H1 (cell line): Measurements from ENCODE around the gene NUDT1. TPM values are rescaled to one million over a fixed set of nuclear protein-coding genes. Genes with fewer than 3 reads are reported as not detected.

Experiments
- CTCF ChIA-PET: fragments of 300-600 bp; sonication (Branson Sonifier 250); formaldehyde crosslinking; loops from one replicate; lab custom pipeline; 2021; ENCODE audit not compliant: partially characterized antibody; lab: Charles Lee
- POLR2A ChIA-PET: fragments of 300-600 bp; sonication (Branson Sonifier 250); formaldehyde crosslinking; loops from one replicate; lab custom pipeline; 2021; ENCODE audit warnings: inconsistent platforms; ENCODE audit not compliant: partially characterized antibody; lab: Charles Lee
- DNase-seq, 2 experiments: peaks; one replicate each; pipeline versions ENCODE4 v3.0.0 to v3.0.0-alpha.2; 2010 to 2022; ENCODE audit warnings: low spot score in 2 of 2, low read depth in 1 of 2, mixed read lengths in 1 of 2
- FAIRE-seq: peaks from 2 replicates; lab custom pipeline; 2011; peaks lifted over from hg19 to GRCh38; lab: Jason Lieb, UNC
- H2AFZ ChIP-seq: 2 replicates; pipeline ENCODE4 v1.8.1; 2012; ENCODE audit warnings: low read length, inconsistent platforms
- H2AK5ac ChIP-seq: 2 replicates; pipeline ENCODE4 v1.6.1; 2013; ENCODE audit warnings: low read depth, low read length
- H2BK120ac ChIP-seq: replicated peaks from 2 replicates; pipeline ENCODE3; 2013; ENCODE audit warnings: low read depth, low read length, inconsistent platforms
- H2BK12ac ChIP-seq: 2 replicates; pipeline ENCODE4 v1.6.1; 2013; ENCODE audit warnings: low read depth, low read length
- H2BK15ac ChIP-seq: 2 replicates; pipeline ENCODE4 v1.6.1; 2013; ENCODE audit warnings: low read length
- H2BK20ac ChIP-seq: 2 replicates; pipeline ENCODE4 v1.6.1; 2013; ENCODE audit warnings: low read length
- H2BK5ac ChIP-seq: 2 replicates; pipeline ENCODE4 v1.6.1; 2013; ENCODE audit warnings: low read depth, low read length
- H3K14ac ChIP-seq: 2 replicates; pipeline ENCODE4 v1.6.1; 2013; ENCODE audit warnings: inconsistent platforms; ENCODE audit not compliant: insufficient read length
- H3K18ac ChIP-seq: 2 replicates; pipeline ENCODE4 v1.6.1; 2013; ENCODE audit warnings: low read length; ENCODE audit errors: extremely low read depth
- H3K23ac ChIP-seq: 2 replicates; pipeline ENCODE4 v1.6.1; 2013; ENCODE audit warnings: inconsistent platforms; ENCODE audit not compliant: insufficient read length
- H3K23me2 ChIP-seq: 2 replicates; pipeline ENCODE4 v1.6.1; 2013; ENCODE audit warnings: low read depth, low read length
- H3K27ac ChIP-seq: 2 replicates; pipeline ENCODE4 v1.6.1; 2011; ENCODE audit warnings: low read depth, low read length, inconsistent platforms
- H3K27me3 ChIP-seq, 4 experiments: replicated peaks in 1 of 4; 1 replicate in 1 of 4; 2 replicates in 3 of 4; pipeline versions ENCODE4 v1.6.1 to v1.8.1; 2011 to 2013; ENCODE audit warnings: low read length in 3 of 4, mild to moderate bottlenecking in 3 of 4, inconsistent platforms in 2 of 4, mixed read lengths in 2 of 4, moderate library complexity in 1 of 4; ENCODE audit not compliant: control insufficient read depth in 3 of 4, insufficient read depth in 3 of 4; ENCODE audit errors: extremely low read depth in 1 of 4
- H3K36me3 ChIP-seq, 4 experiments: 2 replicates each; pipeline versions ENCODE4 v1.6.1 to v1.8.1; 2011 to 2013; ENCODE audit warnings: mild to moderate bottlenecking in 4 of 4, low read length in 3 of 4, moderate library complexity in 2 of 4, control low read depth in 1 of 4, inconsistent platforms in 1 of 4; ENCODE audit not compliant: insufficient read depth in 4 of 4, control insufficient read depth in 2 of 4
- H3K4ac ChIP-seq: replicated peaks from 2 replicates; pipeline ENCODE3; 2013; ENCODE audit warnings: low read length, low read depth, mixed read lengths, inconsistent platforms; ENCODE audit not compliant: insufficient read length
- H3K4me1 ChIP-seq, 4 experiments: replicated peaks in 1 of 4; 1 replicate in 1 of 4; 2 replicates in 3 of 4; pipeline versions ENCODE4 v1.6.1 to v1.8.1; 2011 to 2013; ENCODE audit warnings: low read length in 3 of 4, inconsistent platforms in 2 of 4, mixed read lengths in 1 of 4; ENCODE audit not compliant: insufficient read depth in 4 of 4, control insufficient read depth in 3 of 4
- H3K4me2 ChIP-seq, 2 experiments: 2 replicates each; pipeline versions ENCODE4 v1.6.1 to v1.8.1; 2011 to 2013; ENCODE audit warnings: low read depth in 2 of 2, low read length in 2 of 2, control low read depth in 1 of 2, inconsistent platforms in 1 of 2, mild to moderate bottlenecking in 1 of 2; ENCODE audit not compliant: insufficient read depth in 1 of 2
- H3K4me3 ChIP-seq, 4 experiments: fragments of 200-600, 300-600 bp in 1 of 4; sonication (generic), shearing (Covaris generic), sonication (Bioruptor Twin) in 1 of 4; 2 replicates each; pipeline versions ENCODE4 v1.5.1 to v1.8.1; 2011 to 2016; ENCODE audit warnings: low read length in 4 of 4, low read depth in 3 of 4, control low read depth in 2 of 4, inconsistent platforms in 2 of 4, mild to moderate bottlenecking in 2 of 4, mixed read lengths in 1 of 4, moderate library complexity in 1 of 4; ENCODE audit not compliant: insufficient read depth in 2 of 4; ENCODE audit errors: extremely low read depth in 1 of 4
- H3K56ac ChIP-seq: replicated peaks from 2 replicates; pipeline ENCODE3; 2013; ENCODE audit warnings: low read depth, mild to moderate bottlenecking, mixed read lengths, low read length, inconsistent platforms; ENCODE audit not compliant: insufficient read length
- H3K79me1 ChIP-seq: 2 replicates; pipeline ENCODE4 v1.6.1; 2013; ENCODE audit warnings: low read depth, low read length, control low read depth
- H3K79me2 ChIP-seq, 2 experiments: 2 replicates each; pipeline versions ENCODE4 v1.6.1 to v1.8.1; 2012 to 2013; ENCODE audit warnings: low read length in 2 of 2, mild to moderate bottlenecking in 2 of 2, inconsistent platforms in 1 of 2; ENCODE audit not compliant: insufficient read depth in 2 of 2, control insufficient read depth in 1 of 2
- H3K9ac ChIP-seq, 4 experiments: replicated peaks in 1 of 4; 1 replicate in 1 of 4; 2 replicates in 3 of 4; pipeline versions ENCODE4 v1.6.1 to v1.8.1; 2011 to 2013; ENCODE audit warnings: low read depth in 3 of 4, low read length in 3 of 4, control low read depth in 2 of 4, mild to moderate bottlenecking in 2 of 4, moderate library complexity in 2 of 4, inconsistent platforms in 1 of 4; ENCODE audit errors: extremely low read depth in 1 of 4
- H3K9me3 ChIP-seq, 2 experiments: 2 replicates each; pipeline versions ENCODE4 v1.6.1 to v1.8.1; 2012 to 2013; ENCODE audit warnings: mild to moderate bottlenecking in 2 of 2, moderate library complexity in 2 of 2, control low read depth in 1 of 2, inconsistent platforms in 1 of 2, low read depth in 1 of 2, low read length in 1 of 2, mixed read lengths in 1 of 2; ENCODE audit not compliant: insufficient read depth in 2 of 2
- H4K20me1 ChIP-seq, 2 experiments: replicated peaks in 1 of 2; 2 replicates each; pipeline versions ENCODE3 to v1.8.1; 2011 to 2013; ENCODE audit warnings: inconsistent platforms in 2 of 2, low read length in 2 of 2, mild to moderate bottlenecking in 1 of 2; ENCODE audit not compliant: insufficient read depth in 2 of 2, control insufficient read depth in 1 of 2
- H4K5ac ChIP-seq: 2 replicates; pipeline ENCODE4 v1.6.1; 2013; ENCODE audit warnings: low read length, low read depth, mixed read lengths, inconsistent platforms; ENCODE audit not compliant: insufficient read length
- H4K8ac ChIP-seq: 2 replicates; pipeline ENCODE4 v1.8.0; 2013; ENCODE audit warnings: mild to moderate bottlenecking, moderate library complexity, low read length, inconsistent platforms; ENCODE audit not compliant: insufficient read depth; ENCODE audit errors: extremely low read depth
- H4K91ac ChIP-seq: replicated peaks from 2 replicates; pipeline ENCODE3; 2013; ENCODE audit warnings: low read length, mixed read lengths, inconsistent platforms; ENCODE audit not compliant: insufficient read length
- CHD2 ChIP-seq: IDR thresholded peaks from 2 replicates; pipeline ENCODE4 v1.6.1; 2012; ENCODE audit warnings: low read length, improper control_type of control experiment
- MAX ChIP-seq: IDR thresholded peaks from 2 replicates; pipeline ENCODE4 v1.6.1; 2012; ENCODE audit warnings: inconsistent platforms
- RAD21 ChIP-seq, 2 experiments: IDR thresholded peaks in 1 of 2; conservative IDR thresholded peaks in 1 of 2; 2 replicates each; pipeline ENCODE4 v1.6.1; 2011; ENCODE audit warnings: low read depth in 2 of 2, low read length in 2 of 2, improper control_type of control experiment in 1 of 2, inconsistent platforms in 1 of 2, mild to moderate bottlenecking in 1 of 2, moderate library complexity in 1 of 2
- WGBS, 2 experiments: shearing (Covaris generic) in 1 of 2; methylation state at CpG; one replicate each; pipeline versions ENCODE4 v1.1.6 to v1.1.7; 2013 to 2015; ENCODE audit warnings: low lambda C conversion rate in 2 of 2, mixed read lengths in 2 of 2, inconsistent platforms in 1 of 2, low coverage in 1 of 2, missing lambda C conversion rate in 1 of 2; ENCODE audit not compliant: insufficient replicate concordance in 2 of 2, insufficient coverage in 1 of 2, insufficient read length in 1 of 2; ENCODE audit errors: extremely low coverage in 1 of 2, missing lambda C conversion rate in 1 of 2; 5-methylcytosine and 5-hydroxymethylcytosine counted together
- polyA plus RNA-seq, 7 experiments: library from polyadenylated mRNA; depleted of rRNA in 3 of 7; stranded (reverse) in 5 of 7; unstranded in 2 of 7; fragments of >200 nt in 5 of 7; fragments of 200-250 nt in 2 of 7; gene quantifications; 1 replicate in 5 of 7; 2 replicates in 1 of 7; 4 replicates in 1 of 7; pipeline versions ENCODE4 v1.2.1 to v1.2.3, GENCODE V29; 2011 to 2013; ENCODE audit warnings: missing spikeins in 2 of 7, mixed read lengths in 2 of 7
- total RNA-seq: library from RNA; stranded (reverse); fragmentation: NEBNext Ultra II Directional; extraction: Animal tissue kit (Norgen Biotek cat#: 25700); gene quantifications from 2 replicates; pipeline ENCODE4 v1.2.1, GENCODE V29; 2021

NUDT1 gene
- total and polyA plus RNA-seq, 2 of the 8 experiments (the other 6 are each of a cell fraction or from before 2014, with no cell fraction given), result 76.1 to 89.5 TPM

GRCh38 chr7:2295936-2296620 lies 54.1 kb downstream of the NUDT1 start:
- H3K27me3 ChIP-seq, result no peaks in the 10 kb centered on the region; a peak in 1 of 7 replicates

More at GRCh38 chr7:2295936-2296620, 54.1 kb downstream of the NUDT1 start:
- Histone ChIP-seq H3K9ac (no peak overlapping the region), H3K9me3 (no peaks in the 10 kb centered on the region; a peak in 1 of 4 replicates), H2BK120ac (no peak overlapping the region), H3K36me3 (no peaks in the 10 kb centered on the region), H2AK5ac (no peak overlapping the region), H3K27ac (no peak overlapping the region), H3K23me2 (no peaks in the 10 kb centered on the region), H2AFZ (no peak overlapping the region), H4K8ac (no peak overlapping the region), H2BK12ac (no peak overlapping the region), H3K4me2 (no peak overlapping the region), H2BK20ac (no peak overlapping the region), H3K4me3 (no peak overlapping the region), H3K23ac (no peak overlapping the region), H2BK5ac (no peak overlapping the region), H3K14ac (no peak overlapping the region), H3K79me2 (peaks cover 0 to 40% of the 10 kb centered on the region in 2 experiments; a peak in 2 of 4 replicates), H3K4ac (no peak overlapping the region), H3K4me1 (peaks cover 0 to 8% (median 3%) of the 10 kb centered on the region in 4 experiments; a peak in 4 of 7 replicates), H3K79me1 (peaks cover 4% of the 10 kb centered on the region; the same call in 1 of the 2 replicates), H3K18ac (no peak overlapping the region), H4K20me1 (peaks cover 0 to 2% of the 10 kb centered on the region in 2 experiments), H4K91ac (no peak overlapping the region), H4K5ac (no peak overlapping the region), H2BK15ac (no peak overlapping the region), H3K56ac (no peak overlapping the region)
- no peak for TF ChIP-seq CHD2
- TF ChIP-seq RAD21 (IDR thresholded peaks at IDR 0.05 in 1 of 2, conservative IDR thresholded peaks at IDR 0.05 in 1 of 2; ENCODE audit: low read depth in 2 of 2, low read length in 2 of 2), result no peak
- TF ChIP-seq MAX, result no peak
- no peak for FAIRE-seq
- WGBS, 2 experiments, result 86% methylated on average over 6 of the region's 6 CpGs; no CpG with 5 or more reads in 1 of the 2 experiments
- POLR2A ChIA-PET, result no interaction called here
- no peak for DNase-seq
- CTCF ChIA-PET, result interaction anchor here (0.5 to 0.6 kb wide), 3 partner anchors 10 to 123 kb away, joined by 3 to 4 read pairs (median 3); no protein-coding TSS in a partner anchor
